Upper lobe of left lung (tissue), 4 donors: ENCODE results near the gene CDH18.

Experiments
- EP300 ChIP-seq, 4 donors: sonication (generic); formaldehyde crosslinking; IDR thresholded peaks; one replicate each; pipeline ENCODE4 v1.5.1; 2017; ENCODE audit warnings: antibody characterized with exemption in 4 of 4, control low read depth in 2 of 4
- POLR2A ChIP-seq, 4 donors: fragments of 450-650 bp; IDR thresholded peaks; one replicate each; pipeline ENCODE4 v1.5.1; 2016 to 2017; ENCODE audit warnings: antibody characterized with exemption in 4 of 4, mild to moderate bottlenecking in 2 of 4

DNA sequence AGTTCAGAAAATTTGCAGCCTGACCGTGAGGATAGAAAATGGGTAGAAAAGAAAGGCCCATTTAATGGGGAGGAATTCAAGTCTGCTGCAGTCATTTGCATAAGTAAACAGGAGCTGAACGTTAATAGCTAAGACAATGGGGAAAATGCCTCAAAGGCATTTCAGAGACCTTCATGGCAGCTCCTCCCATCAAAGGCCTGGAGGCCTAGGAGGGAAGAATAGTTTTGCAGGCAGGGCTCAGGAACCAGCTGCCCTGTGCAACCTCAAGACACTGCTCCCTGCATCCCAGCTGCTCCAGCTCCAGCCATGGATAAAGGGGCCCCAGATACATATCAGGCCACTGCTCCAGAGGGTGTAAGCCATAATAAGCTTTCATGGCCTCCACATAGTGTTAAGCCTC, 32.2 kb upstream of the CDH18 start:
- TF ChIP-seq EP300 (IDR thresholded peaks at IDR 0.05): no peak
- no peak for TF ChIP-seq POLR2A (IDR thresholded peaks at IDR 0.05)
